Measurements from ENCODE around the gene TMUB1.

- TF ChIP-seq GATA2 (IDR thresholded peaks at IDR 0.05; ENCODE audit: low read depth, low read length) (no peak), GATA3 (IDR thresholded peaks at IDR 0.05; ENCODE audit: low read depth, low read length) (no peak)
Measured at GRCh38 chr7:151058781-151059366, 24.4 kb downstream of the TMUB1 start.
